Inferior parietal cortex (tissue), 1 donor: Measurements from ENCODE around the gene PAPOLG.
"Not testable (repeated sequence)": the region's sequence is repeated elsewhere in the genome, so short reads cannot be mapped to it uniquely, and the experiment has no call there.

ENCODE experiments used
- DNase-seq: peaks from one replicate; pipeline ENCODE4 v3.0.0-alpha.2; 2016; ENCODE audit errors: extremely low spot score

PAPOLG gene

GRCh38 chr2:60775048-60775639 lies 19.1 kb downstream of the PAPOLG start:
- no peak for DNase-seq

- DNase-seq: no peak
These were observed 22.3 kb downstream of the PAPOLG start for GRCh38 chr2:60778352-60778751.

DNA sequence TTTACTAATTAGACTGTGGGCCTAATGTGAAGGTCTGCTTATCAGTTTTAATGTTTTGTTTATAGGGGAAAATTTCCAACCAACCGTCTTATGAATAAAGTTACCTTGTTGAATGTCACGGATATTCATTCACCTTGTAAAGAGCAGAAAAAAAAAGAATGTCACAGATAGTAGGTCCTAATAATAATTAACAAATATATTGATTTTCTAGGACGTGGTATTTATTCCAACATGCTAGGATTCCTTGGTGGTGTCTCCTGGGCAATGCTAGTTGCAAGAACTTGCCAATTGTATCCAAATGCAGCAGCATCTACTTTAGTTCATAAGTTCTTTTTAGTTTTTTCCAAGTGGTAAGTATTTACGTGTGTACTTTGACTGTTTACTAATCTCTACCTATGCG lies 23.4 kb downstream of the PAPOLG start:
- DNase-seq: no peak

GRCh38 chr2:60780721-60781120 lies 24.7 kb downstream of the PAPOLG start:
- no peak for DNase-seq

DNA sequence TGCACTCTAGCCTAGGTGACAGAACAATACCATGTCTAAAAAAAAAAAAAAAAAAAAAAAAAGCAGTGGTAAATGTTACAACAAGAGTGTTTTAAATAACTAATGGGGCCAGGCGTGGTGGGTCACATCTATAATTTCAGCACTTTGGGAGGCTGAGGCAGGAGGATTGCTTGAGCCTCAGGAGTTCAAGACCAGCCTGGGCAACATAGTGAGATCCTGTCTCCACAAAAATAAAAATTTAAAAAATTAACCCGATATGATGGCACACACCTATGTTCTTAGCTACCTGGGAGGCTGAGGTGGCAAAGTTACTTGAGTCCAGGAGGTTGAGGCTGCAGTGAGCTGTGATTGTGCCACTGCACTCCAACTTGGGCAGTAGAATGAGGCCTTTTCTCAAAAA lies 37.1 kb downstream of the PAPOLG start:
- DNase-seq: no peak

DNA sequence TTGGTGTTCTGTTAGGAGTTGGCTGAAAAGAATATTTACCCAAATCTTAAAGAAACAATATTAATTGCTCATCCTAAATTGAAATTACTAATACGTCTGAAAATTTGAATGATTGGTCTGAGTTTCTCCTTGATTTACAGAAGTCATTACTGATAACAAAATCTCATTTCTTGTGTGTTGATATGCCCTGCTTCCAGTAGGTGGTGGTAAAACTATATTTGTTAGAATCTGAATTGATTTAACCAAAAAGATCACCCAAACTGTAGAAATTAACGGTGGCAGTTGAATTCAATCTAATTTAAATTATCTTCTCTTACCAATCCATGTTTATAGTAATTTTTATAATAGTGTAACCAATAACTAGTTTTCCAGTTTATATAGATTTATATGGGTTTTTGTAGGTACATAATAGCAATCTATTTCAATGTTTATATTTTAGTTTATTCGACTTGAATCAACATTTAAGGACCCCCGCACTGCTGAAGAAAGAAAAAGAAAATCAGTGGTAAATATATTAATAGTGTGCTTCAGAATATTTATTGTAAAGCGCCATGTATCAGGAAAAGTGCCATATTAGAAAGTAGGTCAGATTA lies 38.3 kb downstream of the PAPOLG start:
- DNase-seq: peak; percentile 47

DNA sequence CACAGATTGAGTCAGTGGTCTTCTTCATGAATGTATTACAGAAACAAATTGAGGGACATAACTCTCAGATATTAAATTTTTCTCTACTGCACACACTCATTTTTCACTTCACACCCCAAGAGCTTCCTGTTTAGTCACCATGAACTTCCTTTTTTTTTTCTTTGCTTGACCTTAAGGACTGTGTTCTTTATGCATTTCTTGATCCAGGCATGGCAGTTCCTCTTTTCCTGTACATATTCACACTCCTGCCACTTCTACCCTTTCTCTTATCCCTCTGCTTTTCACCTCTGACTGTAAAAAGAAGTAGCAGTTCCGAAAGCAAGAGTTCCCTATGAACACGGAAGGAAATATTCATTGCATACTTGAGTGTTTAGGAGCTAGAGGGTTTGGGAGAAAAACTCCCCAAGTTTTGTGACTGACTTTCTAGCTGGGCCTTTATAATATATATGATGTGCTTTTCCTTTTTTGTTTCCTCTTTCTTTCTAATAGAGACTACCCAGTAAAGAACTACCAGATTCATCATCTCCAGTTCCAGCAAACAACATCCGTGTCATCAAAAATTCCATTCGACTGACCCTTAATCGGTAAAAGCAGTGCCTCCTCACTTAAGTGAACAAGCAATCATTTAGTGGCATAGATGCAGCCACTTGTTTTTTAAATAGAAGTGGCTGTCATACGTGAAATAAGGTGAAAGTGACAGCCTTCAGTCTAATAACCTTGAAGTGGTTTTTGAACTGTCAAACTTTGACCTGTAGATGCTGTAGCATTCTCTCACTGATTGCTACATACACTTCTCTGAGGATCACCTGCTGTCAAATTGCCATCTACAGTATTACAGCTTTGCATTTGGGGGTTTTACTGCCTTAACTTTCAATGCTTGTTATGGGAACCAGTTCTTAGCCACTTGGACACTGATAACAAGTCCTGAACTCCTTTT lies 40.8 kb downstream of the PAPOLG start:
- DNase-seq: no peak

- DNase-seq: no peak
These were observed 48.4 kb downstream of the PAPOLG start for GRCh38 chr2:60804473-60804872.

- DNase-seq: no peak
These were observed 50.5 kb downstream of the PAPOLG start for GRCh38 chr2:60806595-60806987.

GRCh38 chr2:60806988-60807681 lies 51.1 kb downstream of the PAPOLG start:
- DNase-seq: peak; percentile 55

GRCh38 chr2:60808330-60808801 lies 52.3 kb downstream of the PAPOLG start:
- DNase-seq: peak; percentile 49

DNA sequence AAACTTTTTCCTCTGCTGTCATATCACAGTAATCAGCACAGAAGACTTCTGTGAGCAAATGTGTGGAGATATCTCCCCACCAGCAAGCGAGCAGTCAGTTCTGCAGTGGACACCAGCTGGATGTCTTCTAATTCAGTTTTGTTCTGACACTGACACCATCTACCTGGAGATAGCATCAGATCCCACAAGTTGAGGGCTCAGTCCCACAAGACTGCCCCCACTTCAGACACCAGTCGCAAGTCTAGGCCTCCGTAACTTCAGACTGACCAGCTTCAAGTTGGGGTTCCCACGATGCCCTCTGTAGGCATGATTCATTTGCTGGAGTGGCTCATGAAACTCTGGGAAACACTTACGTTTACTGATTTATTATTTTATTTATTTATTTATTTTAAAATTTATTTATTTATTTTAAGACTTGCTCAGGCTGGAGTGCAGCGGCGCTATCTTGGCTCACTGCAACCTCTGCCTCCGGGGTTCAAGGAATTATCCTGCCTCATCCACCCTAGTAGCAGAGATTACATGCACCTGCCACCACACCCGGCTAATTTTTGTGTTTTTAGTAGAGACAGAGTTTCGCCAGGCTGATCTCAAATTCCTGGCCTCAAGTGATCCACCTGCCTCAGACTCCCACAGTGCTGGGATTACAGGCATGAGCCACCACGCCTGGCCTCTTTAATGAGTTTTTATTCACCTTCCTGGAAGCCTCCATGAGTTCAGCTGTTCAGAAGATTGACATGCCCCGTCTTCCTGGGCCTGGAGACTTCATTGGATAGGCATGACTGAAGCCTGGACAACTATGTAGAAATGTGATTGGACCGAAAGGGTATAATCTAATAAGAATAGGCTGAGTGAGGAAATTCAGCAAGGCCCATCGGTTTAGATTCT lies 55.7 kb downstream of the PAPOLG start:
- no peak for DNase-seq

DNA sequence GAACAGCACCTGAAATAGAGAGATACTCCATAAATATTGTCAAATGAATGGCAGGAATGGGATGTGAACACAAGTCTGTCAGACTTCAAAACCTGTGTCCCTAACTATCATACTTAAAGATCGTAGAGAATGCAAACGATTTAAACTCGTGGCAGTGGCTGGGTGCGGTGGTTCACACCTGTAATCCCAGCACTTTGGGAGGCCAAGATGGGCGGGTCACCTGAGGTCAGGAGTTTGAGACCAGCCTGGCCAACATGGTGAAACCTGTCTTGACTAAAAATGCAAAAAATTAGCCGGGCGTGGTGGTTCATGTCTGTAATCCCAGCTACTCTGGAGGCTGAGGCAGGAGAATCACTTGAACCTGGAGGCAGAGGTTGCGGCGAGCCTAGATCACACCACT lies 61.1 kb downstream of the PAPOLG start:
- not testable (repeated sequence) for DNase-seq

DNA sequence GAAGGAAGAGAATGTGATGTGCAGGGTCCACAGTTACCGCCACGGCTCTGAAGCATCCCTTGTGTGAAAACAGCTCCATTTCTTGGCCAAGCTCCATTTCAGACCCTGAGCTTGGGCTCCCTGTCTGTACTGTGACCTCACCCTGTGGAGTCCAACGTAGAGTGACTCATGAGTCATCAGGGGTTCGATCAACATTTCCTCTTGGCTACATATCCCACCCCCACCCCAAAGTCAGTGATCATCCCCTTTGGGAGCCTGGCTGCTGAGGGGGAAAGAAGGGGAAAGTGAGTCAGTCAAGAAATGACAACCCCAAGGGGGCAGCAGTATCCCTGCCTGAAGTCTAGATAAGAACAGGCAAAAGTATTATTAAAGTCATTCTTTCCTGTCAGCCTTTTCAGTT lies 62.2 kb downstream of the PAPOLG start:
- DNase-seq: no peak

- no peak for DNase-seq
These were observed 63.2 kb downstream of the PAPOLG start for GRCh38 chr2:60819155-60819862.

- DNase-seq: no peak
These were observed 63.9 kb downstream of the PAPOLG start for GRCh38 chr2:60819936-60820335.

DNA sequence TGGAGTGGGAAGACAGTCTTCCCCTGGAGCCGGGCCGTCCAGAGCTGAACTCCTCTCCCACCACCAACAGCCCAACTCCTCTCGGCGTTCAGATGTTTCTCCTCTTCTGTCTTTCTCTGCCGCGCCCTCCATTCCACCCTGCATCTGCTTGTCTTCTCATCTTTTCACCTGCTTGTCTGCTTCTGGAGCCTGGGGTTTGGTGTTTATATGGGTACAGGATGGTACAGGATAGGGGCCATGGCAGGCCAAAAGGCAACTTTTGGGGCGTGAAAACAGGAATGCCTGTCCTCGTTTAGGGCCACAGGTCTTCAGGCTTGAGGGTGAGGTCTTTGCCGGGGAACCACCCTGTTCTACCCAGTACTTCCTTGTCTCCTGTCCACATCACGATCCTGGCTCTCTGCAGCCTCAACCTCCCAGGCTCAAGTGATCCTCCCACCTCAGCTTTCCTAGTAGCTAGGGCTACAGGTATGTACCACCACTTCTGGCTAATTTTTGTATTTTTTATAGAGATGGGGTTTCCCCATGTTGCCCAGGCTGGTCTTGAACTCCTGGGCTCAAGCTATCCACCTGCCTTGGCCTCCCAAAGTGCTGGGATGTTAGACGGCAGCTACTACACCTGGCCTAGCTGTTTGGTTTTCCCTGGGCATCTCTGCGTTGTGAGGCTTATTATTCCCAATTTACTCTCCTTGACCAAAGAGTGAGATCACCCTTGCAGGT lies 64.5 kb downstream of the PAPOLG start:
- DNase-seq: no peak

GRCh38 chr2:60821133-60821469 lies 65.0 kb downstream of the PAPOLG start:
- DNase-seq: no peak

GRCh38 chr2:60821587-60822302 lies 65.7 kb downstream of the PAPOLG start:
- no peak for DNase-seq
